ENCODE results near the gene UVRAG.
A peak's percentile ranks its signal among the peaks of the same experiment; 100 is the strongest.

Gene UVRAG

GRCh38 chr11:76169473-76169896 is 354.5 kb downstream of the UVRAG start:
- H3K9ac ChIP-seq (ENCODE audit: low read length), result no peak overlapping the region
- H3K79me1 ChIP-seq (ENCODE audit: low read length), result no peaks in the 10 kb centered on the region
- no peak overlapping the region for H4K5ac ChIP-seq (ENCODE audit: low read length)
- H3K18ac ChIP-seq (ENCODE audit: low read length), result no peak overlapping the region
- no peak overlapping the region for H2BK15ac ChIP-seq (replicated peaks; ENCODE audit: low read depth)
- H3K23ac ChIP-seq (ENCODE audit: low read length), result no peak overlapping the region
- no peak overlapping the region for H3K4ac ChIP-seq (ENCODE audit: low read depth, low read length)
- H3K56ac ChIP-seq (ENCODE audit: low read length), result no peak overlapping the region
- H2AK5ac ChIP-seq (ENCODE audit: low read length), result no peak overlapping the region
- no peaks in the 10 kb centered on the region for H3K4me1 ChIP-seq (ENCODE audit: control insufficient read depth, low read depth, low read length)
- H3K4me2 ChIP-seq (ENCODE audit: low read length), result no peak overlapping the region
- no peaks in the 10 kb centered on the region for H3K79me2 ChIP-seq (ENCODE audit: control insufficient read depth, insufficient read depth, low read length)
- no peaks in the 10 kb centered on the region for H3K27me3 ChIP-seq (ENCODE audit: insufficient read depth, low read length, poor library complexity)
- WGBS (ENCODE audit: extremely low coverage, insufficient coverage, low lambda C conversion rate), result no CpG with 5 or more reads among the region's 15 CpGs
- H3K4me3 ChIP-seq (ENCODE audit: low read length), result no peak overlapping the region
- no peak overlapping the region for H4K8ac ChIP-seq (ENCODE audit: low read depth, low read length)
- H2BK120ac ChIP-seq (ENCODE audit: low read depth, low read length), result no peak overlapping the region
- peak; percentile 29 for DNase-seq
- no peaks in the 10 kb centered on the region for H3K36me3 ChIP-seq (ENCODE audit: control insufficient read depth, insufficient read depth, low read length)
- H3K27ac ChIP-seq (ENCODE audit: low read depth, low read length), result no peak overlapping the region
- H2BK5ac ChIP-seq (ENCODE audit: low read length), result no peak overlapping the region

- Histone ChIP-seq H3K36me3 (ENCODE audit: control insufficient read depth, insufficient read depth, low read length) (no peaks in the 10 kb centered on the region), H3K56ac (ENCODE audit: low read length) (no peak overlapping the region), H3K27ac (ENCODE audit: low read depth, low read length) (no peak overlapping the region), H3K79me2 (ENCODE audit: control insufficient read depth, insufficient read depth, low read length) (no peaks in the 10 kb centered on the region), H3K23ac (ENCODE audit: low read length) (no peak overlapping the region), H3K79me1 (ENCODE audit: low read length) (no peaks in the 10 kb centered on the region), H3K4me2 (ENCODE audit: low read length) (no peak overlapping the region), H3K4me3 (ENCODE audit: low read length) (no peak overlapping the region), H4K5ac (ENCODE audit: low read length) (no peak overlapping the region), H3K4me1 (ENCODE audit: control insufficient read depth, low read depth, low read length) (no peaks in the 10 kb centered on the region), H2AK5ac (ENCODE audit: low read length) (no peak overlapping the region), H2BK15ac (replicated peaks; ENCODE audit: low read depth) (no peak overlapping the region), H3K27me3 (ENCODE audit: insufficient read depth, low read length, poor library complexity) (no peaks in the 10 kb centered on the region), H3K18ac (ENCODE audit: low read length) (no peak overlapping the region), H4K8ac (ENCODE audit: low read depth, low read length) (no peak overlapping the region), H3K9ac (ENCODE audit: low read length) (no peak overlapping the region), H3K4ac (ENCODE audit: low read depth, low read length) (no peak overlapping the region), H2BK120ac (ENCODE audit: low read depth, low read length) (no peak overlapping the region), H2BK5ac (ENCODE audit: low read length) (no peak overlapping the region)
- no peak for DNase-seq
- WGBS (ENCODE audit: extremely low coverage, insufficient coverage, low lambda C conversion rate), result no CpG with 5 or more reads among the region's 4 CpGs
These were observed 355.5 kb downstream of the UVRAG start for GRCh38 chr11:76170468-76170867.

GRCh38 chr11:76172583-76172982 is 357.6 kb downstream of the UVRAG start:
- Histone ChIP-seq H3K4me2 (ENCODE audit: low read length) (no peak overlapping the region), H3K27me3 (ENCODE audit: insufficient read depth, low read length, poor library complexity) (no peaks in the 10 kb centered on the region), H3K23ac (ENCODE audit: low read length) (no peak overlapping the region), H4K8ac (ENCODE audit: low read depth, low read length) (no peak overlapping the region), H3K4me3 (ENCODE audit: low read length) (no peak overlapping the region), H4K5ac (ENCODE audit: low read length) (no peak overlapping the region), H3K18ac (ENCODE audit: low read length) (no peak overlapping the region), H2BK5ac (ENCODE audit: low read length) (no peak overlapping the region), H3K56ac (ENCODE audit: low read length) (no peak overlapping the region), H3K36me3 (ENCODE audit: control insufficient read depth, insufficient read depth, low read length) (no peaks in the 10 kb centered on the region), H3K9ac (ENCODE audit: low read length) (no peak overlapping the region), H3K79me1 (ENCODE audit: low read length) (no peaks in the 10 kb centered on the region), H2BK120ac (ENCODE audit: low read depth, low read length) (no peak overlapping the region), H2AK5ac (ENCODE audit: low read length) (no peak overlapping the region), H2BK15ac (replicated peaks; ENCODE audit: low read depth) (no peak overlapping the region), H3K4me1 (ENCODE audit: control insufficient read depth, low read depth, low read length) (peaks cover 3% of the 10 kb centered on the region), H3K4ac (ENCODE audit: low read depth, low read length) (no peak overlapping the region), H3K27ac (ENCODE audit: low read depth, low read length) (no peak overlapping the region), H3K79me2 (ENCODE audit: control insufficient read depth, insufficient read depth, low read length) (no peaks in the 10 kb centered on the region)
- no CpG with 5 or more reads among the region's 13 CpGs for WGBS (ENCODE audit: extremely low coverage, insufficient coverage, low lambda C conversion rate)
- no peak for DNase-seq

- no CpG with 5 or more reads among the region's 8 CpGs for WGBS (ENCODE audit: extremely low coverage, insufficient coverage, low lambda C conversion rate)
- Histone ChIP-seq H3K36me3 (ENCODE audit: control insufficient read depth, insufficient read depth, low read length) (no peaks in the 10 kb centered on the region), H3K27me3 (ENCODE audit: insufficient read depth, low read length, poor library complexity) (no peaks in the 10 kb centered on the region), H3K4me2 (ENCODE audit: low read length) (no peak overlapping the region), H4K8ac (ENCODE audit: low read depth, low read length) (no peak overlapping the region), H3K4ac (ENCODE audit: low read depth, low read length) (no peak overlapping the region), H3K56ac (ENCODE audit: low read length) (no peak overlapping the region), H2AK5ac (ENCODE audit: low read length) (no peak overlapping the region), H3K4me1 (ENCODE audit: control insufficient read depth, low read depth, low read length) (peaks cover 3% of the 10 kb centered on the region), H2BK120ac (ENCODE audit: low read depth, low read length) (no peak overlapping the region), H2BK5ac (ENCODE audit: low read length) (no peak overlapping the region), H3K4me3 (ENCODE audit: low read length) (no peak overlapping the region), H2BK15ac (replicated peaks; ENCODE audit: low read depth) (no peak overlapping the region), H3K18ac (ENCODE audit: low read length) (no peak overlapping the region), H3K9ac (ENCODE audit: low read length) (no peak overlapping the region), H3K23ac (ENCODE audit: low read length) (no peak overlapping the region), H4K5ac (ENCODE audit: low read length) (no peak overlapping the region), H3K79me2 (ENCODE audit: control insufficient read depth, insufficient read depth, low read length) (no peaks in the 10 kb centered on the region), H3K79me1 (ENCODE audit: low read length) (no peaks in the 10 kb centered on the region), H3K27ac (ENCODE audit: low read depth, low read length) (no peak overlapping the region)
- no peak for DNase-seq
These were observed 358.7 kb downstream of the UVRAG start for GRCh38 chr11:76173663-76174062.

GRCh38 chr11:76174330-76174729 is 359.3 kb downstream of the UVRAG start:
- no peak for DNase-seq
- no peak overlapping the region for H3K56ac ChIP-seq (ENCODE audit: low read length)
- H3K4ac ChIP-seq (ENCODE audit: low read depth, low read length), result no peak overlapping the region
- H3K4me3 ChIP-seq (ENCODE audit: low read length), result no peak overlapping the region
- H3K4me1 ChIP-seq (ENCODE audit: control insufficient read depth, low read depth, low read length), result peaks cover 3% of the 10 kb centered on the region
- no peak overlapping the region for H4K5ac ChIP-seq (ENCODE audit: low read length)
- H4K8ac ChIP-seq (ENCODE audit: low read depth, low read length), result no peak overlapping the region
- no peak overlapping the region for H3K27ac ChIP-seq (ENCODE audit: low read depth, low read length)
- H3K4me2 ChIP-seq (ENCODE audit: low read length), result no peak overlapping the region
- no peaks in the 10 kb centered on the region for H3K79me1 ChIP-seq (ENCODE audit: low read length)
- H3K23ac ChIP-seq (ENCODE audit: low read length), result no peak overlapping the region
- H2BK5ac ChIP-seq (ENCODE audit: low read length), result no peak overlapping the region
- H2AK5ac ChIP-seq (ENCODE audit: low read length), result no peak overlapping the region
- H3K36me3 ChIP-seq (ENCODE audit: control insufficient read depth, insufficient read depth, low read length), result no peaks in the 10 kb centered on the region
- no peaks in the 10 kb centered on the region for H3K27me3 ChIP-seq (ENCODE audit: insufficient read depth, low read length, poor library complexity)
- no peak overlapping the region for H2BK15ac ChIP-seq (replicated peaks; ENCODE audit: low read depth)
- no peak overlapping the region for H3K18ac ChIP-seq (ENCODE audit: low read length)
- WGBS (ENCODE audit: extremely low coverage, insufficient coverage, low lambda C conversion rate), result no CpG with 5 or more reads among the region's 5 CpGs
- no peaks in the 10 kb centered on the region for H3K79me2 ChIP-seq (ENCODE audit: control insufficient read depth, insufficient read depth, low read length)
- no peak overlapping the region for H3K9ac ChIP-seq (ENCODE audit: low read length)
- H2BK120ac ChIP-seq (ENCODE audit: low read depth, low read length), result no peak overlapping the region

GRCh38 chr11:76175783-76176182 is 360.8 kb downstream of the UVRAG start:
- Histone ChIP-seq H4K5ac (ENCODE audit: low read length) (no peak overlapping the region), H2BK15ac (replicated peaks; ENCODE audit: low read depth) (no peak overlapping the region), H3K79me1 (ENCODE audit: low read length) (no peaks in the 10 kb centered on the region), H3K79me2 (ENCODE audit: control insufficient read depth, insufficient read depth, low read length) (no peaks in the 10 kb centered on the region), H3K36me3 (ENCODE audit: control insufficient read depth, insufficient read depth, low read length) (no peaks in the 10 kb centered on the region), H3K27me3 (ENCODE audit: insufficient read depth, low read length, poor library complexity) (no peaks in the 10 kb centered on the region), H2AK5ac (ENCODE audit: low read length) (no peak overlapping the region), H3K4me2 (ENCODE audit: low read length) (no peak overlapping the region), H3K9ac (ENCODE audit: low read length) (no peak overlapping the region), H3K27ac (ENCODE audit: low read depth, low read length) (no peak overlapping the region), H3K4ac (ENCODE audit: low read depth, low read length) (no peak overlapping the region), H2BK120ac (ENCODE audit: low read depth, low read length) (no peak overlapping the region), H3K56ac (ENCODE audit: low read length) (peak overlapping the region; percentile 42), H3K4me3 (ENCODE audit: low read length) (no peak overlapping the region), H4K8ac (ENCODE audit: low read depth, low read length) (no peak overlapping the region), H3K4me1 (ENCODE audit: control insufficient read depth, low read depth, low read length) (peaks cover 3% of the 10 kb centered on the region), H3K18ac (ENCODE audit: low read length) (no peak overlapping the region), H3K23ac (ENCODE audit: low read length) (no peak overlapping the region), H2BK5ac (ENCODE audit: low read length) (no peak overlapping the region)
- no CpG with 5 or more reads among the region's 4 CpGs for WGBS (ENCODE audit: extremely low coverage, insufficient coverage, low lambda C conversion rate)
- DNase-seq, result no peak
